Mucosa of descending colon (tissue), 3 donors: ENCODE results near the gene GTPBP6. TPM values are rescaled to one million over a fixed set of nuclear protein-coding genes. Genes with fewer than 3 reads are reported as not detected.
"Not testable (repeated sequence)": the region's sequence is repeated elsewhere in the genome, so short reads cannot be mapped to it uniquely, and the experiment has no call there.

Source experiments
- ATAC-seq: fragments of 200-7000 bp; cut with Tn5 transposase; one replicate; pipeline ENCODE4 v1.9.1; 2020; ENCODE audit warnings: mild to moderate bottlenecking, moderate library complexity
- DNase-seq, 3 donors: peaks; one replicate each; pipeline ENCODE4 v3.0.0-alpha.2; 2020
- H3K36me3 ChIP-seq: fragments of 200-600 bp; one replicate; pipeline ENCODE4 v1.8.0; 2021; ENCODE audit warnings: low read depth, mild to moderate bottlenecking
- H3K4me1 ChIP-seq: fragments of 200-600 bp; one replicate; pipeline ENCODE4 v1.8.0; 2021; ENCODE audit warnings: low read depth, mild to moderate bottlenecking
- H3K4me3 ChIP-seq: fragments of 200-600 bp; one replicate; pipeline ENCODE4 v1.8.0; 2021; ENCODE audit warnings: mild to moderate bottlenecking
- H3K9me3 ChIP-seq: fragments of 200-600 bp; one replicate; pipeline ENCODE4 v1.8.0; 2021; ENCODE audit warnings: mild to moderate bottlenecking
- CTCF ChIP-seq: fragments of 200-600 bp; IDR thresholded peaks from one replicate; pipeline ENCODE4 v1.8.0; 2022; ENCODE audit warnings: antibody characterized with exemption, mild to moderate bottlenecking
- intact Hi-C, 2 donors: fragments of 100-400 bp; cut with DNase I in 1 of 2; cut with micrococcal nuclease in 1 of 2; formaldehyde crosslinking; loops; one replicate each; pipeline versions ENCODE4 v1.11.0 to v1.11.1; 2022; cut with DNase I, micrococcal nuclease
- total RNA-seq, 3 donors: library from RNA; stranded (reverse); fragmentation: NEBNext Ultra II Directional in 2 of 3; extraction: Animal tissue kit (Norgen Biotek cat#: 25700) in 2 of 3; gene quantifications; one replicate each; pipeline versions ENCODE4 v1.2.1 to v1.2.4, GENCODE V29; 2021 to 2023
- donor health status: DM: no; HTN: no; CAD: no; lungs with moderate emphysema.
- donor health status: DM: no; HTN: no; CAD: no.
- donor health status: DM: no; HTN: yes; CAD: no.

GTPBP6 gene
- total RNA-seq, 3 donors from 2014 or later, result 49.8 to 55.8 (median 54.1) TPM

GRCh38 chrX:329291-329910 is 10.8 kb upstream of the GTPBP6 start:
- TF ChIP-seq CTCF, result no peak
- DNase-seq (peak in 2 of 3 donors; percentile 10 to 39), ATAC-seq (no peak)
- intact Hi-C loops, result no loop called here
- no peaks in the 10 kb centered on the region for H3K9me3 ChIP-seq
- H3K36me3 ChIP-seq, result no peaks in the 10 kb centered on the region
- peaks cover 7% of the 10 kb centered on the region for H3K4me1 ChIP-seq
- H3K4me3 ChIP-seq, result no peak overlapping the region

GRCh38 chrX:327660-328126 is 9.1 kb upstream of the GTPBP6 start:
- no peak for TF ChIP-seq CTCF
- Histone ChIP-seq H3K4me3 (no peak overlapping the region), H3K9me3 (no peaks in the 10 kb centered on the region), H3K36me3 (no peaks in the 10 kb centered on the region), H3K4me1 (peaks cover 11% of the 10 kb centered on the region)
- intact Hi-C loops, result no loop called here
- ATAC-seq (no peak), DNase-seq (peak in 2 of 3 donors; percentile 23 to 47)

GRCh38 chrX:324664-325063 is 6.1 kb upstream of the GTPBP6 start:
- ATAC-seq, result peak; percentile 12
- H3K9me3 ChIP-seq, intact Hi-C loops, H3K4me3 ChIP-seq, H3K36me3 ChIP-seq: not testable (repeated sequence)
- H3K4me1 ChIP-seq, result peaks cover 19% of the 10 kb centered on the region
- peak; percentile 30 to 47 (median 40) for DNase-seq

GRCh38 chrX:323721-324628 is 5.4 kb upstream of the GTPBP6 start:
- Histone ChIP-seq H3K9me3 (no peaks in the 10 kb centered on the region), H3K4me1 (peaks cover 19% of the 10 kb centered on the region), H3K4me3 (no peak overlapping the region), H3K36me3 (no peaks in the 10 kb centered on the region)
- TF ChIP-seq CTCF, result no peak
- DNase-seq (peak; percentile 59 to 72 (median 65)), ATAC-seq (peak; percentile 60)
- intact Hi-C loops, result no loop called here

- TF ChIP-seq CTCF, result no peak
- ATAC-seq (no peak), DNase-seq (peak; percentile 38 to 66 (median 59))
- Histone ChIP-seq H3K4me1 (peaks cover 16% of the 10 kb centered on the region), H3K36me3 (peaks cover 3% of the 10 kb centered on the region), H3K4me3 (no peak overlapping the region), H3K9me3 (no peaks in the 10 kb centered on the region)
- intact Hi-C loops, result no loop called here
These were observed 1.7 kb upstream of the GTPBP6 start for GRCh38 chrX:320126-320783.
